IPS-18c (cell line): ENCODE measurements around the gene REG3G.
"Not testable (repeated sequence)": the region's sequence is repeated elsewhere in the genome, so short reads cannot be mapped to it uniquely, and the experiment has no call there.

Source experiments
- H3K4me3 ChIP-seq: 2 replicates; pipeline ENCODE4 v1.7.0; 2013; ENCODE audit warnings: low read depth, mild to moderate bottlenecking, low read length, moderate library complexity; ENCODE audit not compliant: insufficient read depth
- H3K9me3 ChIP-seq: one replicate; pipeline ENCODE4 v1.6.1; 2013; ENCODE audit warnings: mild to moderate bottlenecking, low read length, moderate library complexity; ENCODE audit not compliant: control insufficient read depth, insufficient read depth

REG3G gene

GRCh38 chr2:79004680-79005079 lies 20.8 kb upstream of the REG3G start:
- H3K9me3 ChIP-seq: no peaks in the 10 kb centered on the region
- H3K4me3 ChIP-seq: no peak overlapping the region

- no peaks in the 10 kb centered on the region for H3K9me3 ChIP-seq
- H3K4me3 ChIP-seq: no peak overlapping the region
These were observed 20.3 kb upstream of the REG3G start for GRCh38 chr2:79005216-79005615.

- no peak overlapping the region for H3K4me3 ChIP-seq
- H3K9me3 ChIP-seq: no peaks in the 10 kb centered on the region
These were observed 16.1 kb upstream of the REG3G start for GRCh38 chr2:79009388-79009787.

- no peak overlapping the region for H3K4me3 ChIP-seq
These were observed 14.0 kb upstream of the REG3G start for GRCh38 chr2:79011496-79011895.

GRCh38 chr2:79013629-79014028 lies 11.9 kb upstream of the REG3G start:
- Histone ChIP-seq H3K9me3 (no peaks in the 10 kb centered on the region), H3K4me3 (no peak overlapping the region)

More at GRCh38 chr2:79011496-79011895, 14.0 kb upstream of the REG3G start:
- H3K9me3 ChIP-seq: no peaks in the 10 kb centered on the region

- Histone ChIP-seq H3K4me3 (no peak overlapping the region), H3K9me3 (no peaks in the 10 kb centered on the region)
These were observed 9.2 kb upstream of the REG3G start for GRCh38 chr2:79016342-79016741.

- Histone ChIP-seq H3K9me3 (no peaks in the 10 kb centered on the region), H3K4me3 (no peak overlapping the region)
These were observed 559 bp downstream of the REG3G start for GRCh38 chr2:79026061-79026460.

- Histone ChIP-seq H3K4me3 (no peak overlapping the region), H3K9me3 (no peaks in the 10 kb centered on the region)
These were observed 14.4 kb downstream of the REG3G start for GRCh38 chr2:79039944-79040343.

- H3K4me3 ChIP-seq: no peak overlapping the region
These were observed 15.5 kb downstream of the REG3G start for GRCh38 chr2:79041032-79041448.

GRCh38 chr2:79053486-79053885 lies 28.0 kb downstream of the REG3G start:
- not testable (repeated sequence) for H3K9me3 ChIP-seq, H3K4me3 ChIP-seq

More at GRCh38 chr2:79041032-79041448, 15.5 kb downstream of the REG3G start:
- no peaks in the 10 kb centered on the region for H3K9me3 ChIP-seq

- H3K9me3 ChIP-seq, H3K4me3 ChIP-seq: not testable (repeated sequence)
These were observed 29.3 kb downstream of the REG3G start for GRCh38 chr2:79054769-79055168.

GRCh38 chr2:79065201-79065600 lies 39.7 kb downstream of the REG3G start:
- no peaks in the 10 kb centered on the region for H3K9me3 ChIP-seq

GRCh38 chr2:79071078-79071477 lies 45.6 kb downstream of the REG3G start:
- Histone ChIP-seq H3K9me3 (no peaks in the 10 kb centered on the region), H3K4me3 (no peak overlapping the region)

More at GRCh38 chr2:79065201-79065600, 39.7 kb downstream of the REG3G start:
- H3K4me3 ChIP-seq: no peak overlapping the region
